WTC11 (cell line): ENCODE data around the gene ARG2.

Experiments
- NR2C2 ChIP-seq: sonication (generic); formaldehyde crosslinking; IDR thresholded peaks from 2 replicates; pipeline ENCODE4 v1.8.0; 2022; ENCODE audit warnings: mild to moderate bottlenecking, missing genetic modification reagents
- TF ChIP-seq, protein P1 (sequence below): sonication (generic); formaldehyde crosslinking; IDR thresholded peaks from 2 replicates; pipeline ENCODE4 v1.8.1; 2023; ENCODE audit warnings: mild to moderate bottlenecking, missing genetic modification reagents
- TF ChIP-seq, protein P2 (sequence below): sonication (generic); formaldehyde crosslinking; IDR thresholded peaks from 2 replicates; pipeline ENCODE4 v1.8.1; 2022; ENCODE audit warnings: mild to moderate bottlenecking, moderate library complexity, missing genetic modification reagents

- TF ChIP-seq NR2C2 (CRISPR knock-in tag): no peak
- TF ChIP-seq, protein P1, sequence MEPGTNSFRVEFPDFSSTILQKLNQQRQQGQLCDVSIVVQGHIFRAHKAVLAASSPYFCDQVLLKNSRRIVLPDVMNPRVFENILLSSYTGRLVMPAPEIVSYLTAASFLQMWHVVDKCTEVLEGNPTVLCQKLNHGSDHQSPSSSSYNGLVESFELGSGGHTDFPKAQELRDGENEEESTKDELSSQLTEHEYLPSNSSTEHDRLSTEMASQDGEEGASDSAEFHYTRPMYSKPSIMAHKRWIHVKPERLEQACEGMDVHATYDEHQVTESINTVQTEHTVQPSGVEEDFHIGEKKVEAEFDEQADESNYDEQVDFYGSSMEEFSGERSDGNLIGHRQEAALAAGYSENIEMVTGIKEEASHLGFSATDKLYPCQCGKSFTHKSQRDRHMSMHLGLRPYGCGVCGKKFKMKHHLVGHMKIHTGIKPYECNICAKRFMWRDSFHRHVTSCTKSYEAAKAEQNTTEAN (CRISPR knock-in tag): no peak
- TF ChIP-seq, protein P2, sequence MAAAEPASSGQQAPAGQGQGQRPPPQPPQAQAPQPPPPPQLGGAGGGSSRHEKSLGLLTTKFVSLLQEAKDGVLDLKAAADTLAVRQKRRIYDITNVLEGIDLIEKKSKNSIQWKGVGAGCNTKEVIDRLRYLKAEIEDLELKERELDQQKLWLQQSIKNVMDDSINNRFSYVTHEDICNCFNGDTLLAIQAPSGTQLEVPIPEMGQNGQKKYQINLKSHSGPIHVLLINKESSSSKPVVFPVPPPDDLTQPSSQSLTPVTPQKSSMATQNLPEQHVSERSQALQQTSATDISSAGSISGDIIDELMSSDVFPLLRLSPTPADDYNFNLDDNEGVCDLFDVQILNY (CRISPR knock-in tag): no peak
Measured at GRCh38 chr14:67636361-67636919, 16.7 kb downstream of the ARG2 start.
